H1 (cell line): ENCODE measurements around the gene AKR1D1. TPM values are rescaled to one million over a fixed set of nuclear protein-coding genes. Genes with fewer than 3 reads are reported as not detected.

Experiments
- polyA plus RNA-seq, 7 experiments: library from polyadenylated mRNA; depleted of rRNA in 3 of 7; stranded (reverse) in 5 of 7; unstranded in 2 of 7; fragments of >200 nt in 5 of 7; fragments of 200-250 nt in 2 of 7; gene quantifications; 1 replicate in 5 of 7; 2 replicates in 1 of 7; 4 replicates in 1 of 7; pipeline versions ENCODE4 v1.2.1 to v1.2.3, GENCODE V29; 2011 to 2013; ENCODE audit warnings: missing spikeins in 2 of 7, mixed read lengths in 2 of 7
- total RNA-seq: library from RNA; stranded (reverse); fragmentation: NEBNext Ultra II Directional; extraction: Animal tissue kit (Norgen Biotek cat#: 25700); gene quantifications from 2 replicates; pipeline ENCODE4 v1.2.1, GENCODE V29; 2021
- TF ChIP-seq, protein P1 (sequence below), 3 experiments: IDR thresholded peaks; 1 replicate in 2 of 3; 2 replicates in 1 of 3; pipeline versions ENCODE4 v1.5.1 to v1.6.1; 2011; ENCODE audit warnings: low read length in 3 of 3, mild to moderate bottlenecking in 3 of 3, inconsistent platforms in 2 of 3, low read depth in 1 of 3, moderate library complexity in 1 of 3; ENCODE audit not compliant: insufficient read depth in 1 of 3; ENCODE audit errors: control extremely low read depth in 1 of 3

AKR1D1 gene
- total and polyA plus RNA-seq, 2 of the 8 experiments (the other 6 are each of a cell fraction or from before 2014, with no cell fraction given), result not detected

DNA sequence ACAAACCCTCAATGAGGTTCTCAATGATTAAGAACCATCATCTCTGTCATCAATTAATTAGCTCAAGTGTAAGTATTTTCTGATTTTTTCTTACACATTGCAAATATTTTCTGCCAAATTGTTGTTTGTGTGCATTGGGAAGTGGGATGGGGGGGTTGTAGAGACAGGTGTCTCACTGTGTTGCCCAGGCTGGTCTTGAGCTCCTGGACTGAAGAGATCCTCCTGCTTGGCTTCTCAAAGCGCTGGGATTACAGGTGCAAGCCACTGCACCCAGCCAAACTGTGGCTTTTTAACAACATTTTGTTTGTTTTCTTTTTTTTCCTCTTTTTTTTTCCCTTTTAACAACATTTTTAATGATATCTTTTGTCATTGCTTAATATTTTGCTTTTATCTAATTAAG, 87.5 kb downstream of the AKR1D1 start (continued):
- TF ChIP-seq, protein P1, sequence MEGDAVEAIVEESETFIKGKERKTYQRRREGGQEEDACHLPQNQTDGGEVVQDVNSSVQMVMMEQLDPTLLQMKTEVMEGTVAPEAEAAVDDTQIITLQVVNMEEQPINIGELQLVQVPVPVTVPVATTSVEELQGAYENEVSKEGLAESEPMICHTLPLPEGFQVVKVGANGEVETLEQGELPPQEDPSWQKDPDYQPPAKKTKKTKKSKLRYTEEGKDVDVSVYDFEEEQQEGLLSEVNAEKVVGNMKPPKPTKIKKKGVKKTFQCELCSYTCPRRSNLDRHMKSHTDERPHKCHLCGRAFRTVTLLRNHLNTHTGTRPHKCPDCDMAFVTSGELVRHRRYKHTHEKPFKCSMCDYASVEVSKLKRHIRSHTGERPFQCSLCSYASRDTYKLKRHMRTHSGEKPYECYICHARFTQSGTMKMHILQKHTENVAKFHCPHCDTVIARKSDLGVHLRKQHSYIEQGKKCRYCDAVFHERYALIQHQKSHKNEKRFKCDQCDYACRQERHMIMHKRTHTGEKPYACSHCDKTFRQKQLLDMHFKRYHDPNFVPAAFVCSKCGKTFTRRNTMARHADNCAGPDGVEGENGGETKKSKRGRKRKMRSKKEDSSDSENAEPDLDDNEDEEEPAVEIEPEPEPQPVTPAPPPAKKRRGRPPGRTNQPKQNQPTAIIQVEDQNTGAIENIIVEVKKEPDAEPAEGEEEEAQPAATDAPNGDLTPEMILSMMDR (IDR thresholded peaks at IDR 0.05; ENCODE audit: control extremely low read depth in 1 of 3, insufficient read depth in 1 of 3, low read depth in 1 of 3, low read length in 3 of 3), result no peak
